GM18505 (cell line): Measurements from ENCODE around the gene BZW1.

Source experiments
- ATAC-seq: cut with Tn5 transposase; IDR thresholded peaks from one replicate; pipeline ENCODE4 v1.9.1; 2021; ENCODE audit not compliant: unreplicated experiment
- POLR2A ChIP-seq: IDR thresholded peaks from 4 replicates; pipeline ENCODE4 v1.6.1; 2011; ENCODE audit warnings: borderline replicate concordance; ENCODE audit not compliant: insufficient read depth, insufficient read length; ENCODE audit errors: extremely low read depth

BZW1 gene

DNA sequence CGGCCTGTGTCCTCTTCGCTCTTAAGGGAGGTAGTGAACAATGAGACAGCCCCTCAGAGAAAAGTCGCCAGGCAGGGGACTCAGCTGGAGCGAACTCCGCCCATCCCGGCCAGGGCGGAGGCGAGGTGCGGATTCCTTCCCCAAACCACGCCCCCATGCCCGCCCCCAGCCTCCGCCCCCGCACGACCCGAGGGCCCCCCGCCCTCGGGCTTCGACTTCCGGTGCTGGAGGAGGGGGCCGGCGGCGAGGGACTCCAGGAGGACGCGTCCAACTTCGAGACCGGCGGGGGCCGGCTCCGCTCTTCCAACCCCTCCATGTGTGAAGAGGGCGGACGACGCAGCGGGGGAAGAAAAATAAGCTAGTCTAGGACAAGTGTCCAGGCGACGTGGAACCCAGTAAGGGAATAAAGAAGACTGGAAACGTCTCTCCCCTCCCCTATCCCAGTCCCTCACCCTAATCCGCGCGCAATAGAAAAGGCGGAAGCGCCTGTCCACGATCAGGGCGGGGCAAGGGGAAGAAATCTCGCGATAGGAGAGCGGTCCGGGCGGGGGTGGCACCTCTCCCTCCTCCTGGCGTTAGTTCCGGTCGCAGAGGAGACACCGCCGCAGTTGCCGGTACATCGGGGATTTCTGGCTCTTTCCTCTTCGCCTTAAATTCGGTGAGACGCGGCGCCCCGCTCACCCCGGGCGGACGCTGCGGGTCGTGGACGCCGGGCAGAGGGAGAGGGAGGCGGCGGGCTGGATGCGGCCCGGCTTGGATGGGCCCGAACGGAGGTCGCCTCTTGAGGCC, at the start of gene BZW1:
Gene BZW1 (plus strand): TSS at position 578 of the 789 bp plus-strand sequence. CDS start 1,308 bp downstream, outside the sequence.
- TF ChIP-seq POLR2A: peak; percentile 97
- ATAC-seq: peak; percentile 74

DNA sequence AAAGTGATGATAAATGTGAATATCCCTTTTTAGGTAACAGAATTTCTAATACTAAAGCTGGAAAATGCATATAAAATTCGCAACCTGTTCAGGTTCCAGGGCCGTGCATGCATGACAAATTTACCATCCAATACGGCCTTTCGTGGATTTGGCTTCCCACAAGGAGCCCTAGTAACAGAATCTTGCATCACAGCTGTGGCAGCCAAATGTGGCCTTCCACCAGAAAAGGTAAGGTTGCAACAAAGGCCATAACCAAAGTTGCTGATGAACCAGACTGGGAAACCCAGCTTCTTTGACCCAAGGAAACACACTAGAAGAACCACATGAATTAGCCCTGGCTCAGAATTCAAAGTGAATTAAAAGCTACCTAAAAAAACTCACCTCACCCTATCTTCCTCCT, 49.6 kb upstream of the BZW1 start:
- ATAC-seq: no peak
- no peak for TF ChIP-seq POLR2A

DNA sequence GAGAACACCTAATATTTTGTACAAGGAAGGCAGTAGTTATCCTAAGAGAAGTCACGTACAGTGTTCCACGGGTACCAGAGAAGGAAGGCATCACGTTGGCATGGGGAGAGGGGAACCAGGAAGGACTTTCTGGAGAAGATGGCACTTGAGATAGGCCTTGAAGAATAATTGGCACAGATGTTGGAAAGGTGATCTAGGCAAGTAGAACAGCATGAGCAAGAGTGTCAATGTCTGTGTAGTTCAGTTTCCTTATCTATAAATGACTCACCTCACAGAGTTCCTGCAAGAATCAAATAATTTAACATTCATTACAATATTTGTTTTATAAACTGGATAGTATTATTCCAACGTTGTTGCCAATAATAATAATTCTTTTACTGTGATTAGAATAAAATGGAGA, 48.3 kb upstream of the BZW1 start:
- TF ChIP-seq POLR2A: no peak
- no peak for ATAC-seq

DNA sequence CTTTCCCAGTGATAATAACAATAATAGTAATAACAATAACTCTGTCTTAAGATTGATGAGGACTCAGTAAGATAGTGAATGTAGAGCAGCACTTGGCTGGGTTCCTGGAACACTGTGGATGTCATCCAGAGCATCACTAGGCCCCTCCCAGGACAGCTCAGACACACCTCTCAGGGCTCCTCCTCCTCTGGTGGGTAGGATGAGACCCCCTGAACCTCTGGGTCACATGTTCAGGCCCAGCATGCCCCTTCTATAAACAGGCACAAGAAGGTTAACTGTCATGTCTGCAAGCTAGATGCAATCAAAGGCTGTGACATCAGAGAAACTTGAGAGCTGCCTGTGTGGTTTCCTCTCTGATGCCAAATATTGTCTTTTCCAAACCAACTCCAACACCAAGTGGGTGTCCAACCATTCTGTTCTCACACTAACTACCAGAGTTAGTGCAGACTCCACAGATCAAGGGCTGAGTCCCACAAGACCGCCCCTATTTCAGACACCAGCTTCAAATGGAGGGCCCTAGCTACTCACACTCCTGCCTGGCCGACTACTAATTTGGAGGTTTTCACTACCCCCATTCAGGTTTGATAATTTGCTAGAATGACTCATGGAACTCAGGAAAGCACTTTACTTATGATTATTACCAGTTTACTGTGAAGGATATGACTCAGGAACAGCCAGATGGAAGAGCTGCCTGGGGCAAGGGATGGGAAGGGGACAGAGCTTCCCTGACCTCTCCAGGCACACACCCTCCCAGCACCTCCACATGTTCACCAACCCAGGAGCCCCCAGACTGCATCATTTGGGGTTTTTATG, 46.4 kb upstream of the BZW1 start:
- no peak for TF ChIP-seq POLR2A
- no peak for ATAC-seq

DNA sequence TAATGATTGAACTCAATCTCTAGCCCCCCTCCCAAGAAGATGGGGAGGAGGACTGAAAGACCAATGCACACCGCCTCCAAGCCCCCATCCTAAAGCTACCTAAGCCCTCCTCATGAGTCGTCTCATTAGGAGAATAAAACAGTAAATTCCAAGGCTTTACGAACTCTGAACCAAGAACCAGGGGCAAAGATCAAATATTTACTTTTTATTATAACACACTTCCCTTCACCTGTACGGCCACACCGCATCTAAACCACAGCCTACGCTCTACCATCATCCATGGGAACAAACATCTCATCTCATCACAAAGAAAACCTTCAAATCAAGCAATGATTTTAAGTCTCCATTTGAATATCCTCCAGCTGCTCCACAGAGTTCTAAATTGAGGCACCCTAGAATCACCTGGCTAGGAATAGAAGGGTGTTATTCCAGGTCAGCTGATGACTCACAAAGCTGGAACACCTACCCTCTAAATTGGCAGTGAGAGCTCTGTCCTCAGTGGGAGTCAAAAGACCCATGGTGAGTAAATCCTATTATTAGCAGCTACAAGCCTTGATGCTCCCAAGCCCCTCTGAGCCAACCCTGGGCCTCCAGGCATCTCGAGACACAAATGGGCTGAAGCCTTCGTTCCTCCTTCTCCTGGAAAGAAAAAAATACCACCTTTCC, 45.6 kb upstream of the BZW1 start:
- ATAC-seq: no peak
- TF ChIP-seq POLR2A: no peak

DNA sequence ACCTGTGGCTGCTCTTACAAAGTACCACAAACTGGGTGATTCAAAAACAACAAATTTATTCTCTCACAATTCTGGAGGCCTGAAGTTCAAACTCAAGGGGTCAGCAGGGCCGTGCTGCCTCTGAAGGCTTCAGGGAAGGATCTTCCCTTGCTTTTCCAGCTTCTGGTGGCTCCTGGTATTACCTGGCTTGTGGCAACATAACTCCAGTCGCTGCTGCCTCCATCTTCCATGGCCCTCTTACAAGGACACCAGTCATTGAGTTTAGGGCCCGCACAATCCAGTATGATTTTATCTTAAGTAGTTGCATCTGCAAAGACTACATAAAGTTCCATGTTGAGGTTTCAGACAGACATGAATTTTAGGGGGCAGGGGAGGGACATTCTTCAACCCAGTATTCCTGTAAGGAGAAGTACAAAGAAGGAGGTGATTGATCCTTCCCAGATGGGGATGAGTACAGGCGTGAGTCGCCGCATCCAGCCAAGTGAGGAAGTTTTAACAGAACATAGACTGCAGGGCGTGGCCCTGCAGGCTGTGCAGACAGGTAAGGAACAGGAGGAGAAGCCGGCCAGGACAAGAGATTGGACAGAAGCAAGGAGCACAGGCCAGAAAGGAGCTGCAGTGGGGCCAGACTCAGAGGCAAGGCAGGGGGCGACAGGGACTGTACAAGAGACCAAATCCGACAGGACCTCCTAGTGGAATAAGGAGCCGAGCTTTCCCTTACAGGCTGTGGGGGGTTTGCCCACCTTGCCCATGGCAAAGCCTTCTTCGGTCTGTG, 44.4 kb upstream of the BZW1 start:
- no peak for TF ChIP-seq POLR2A
- ATAC-seq: no peak

DNA sequence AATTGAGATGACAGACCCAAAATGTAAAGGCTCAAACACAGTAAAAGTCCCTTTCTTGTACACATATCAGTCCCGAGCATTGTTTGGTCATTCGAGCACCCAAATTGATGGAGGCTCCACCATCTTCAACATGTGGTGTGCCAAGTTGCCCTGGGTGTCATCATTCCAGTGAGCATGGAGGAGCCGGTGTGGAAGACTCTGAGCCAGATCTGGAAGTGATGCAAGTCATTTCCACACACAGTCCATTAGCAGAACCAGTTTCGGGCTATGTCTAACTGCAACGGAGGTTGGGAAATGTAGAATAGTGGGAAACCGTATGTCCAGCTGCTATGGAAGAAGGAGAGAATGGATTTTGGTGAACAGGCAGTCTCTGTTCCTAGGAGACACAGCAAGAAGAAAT, 40.9 kb upstream of the BZW1 start:
- no peak for TF ChIP-seq POLR2A
- ATAC-seq: no peak

DNA sequence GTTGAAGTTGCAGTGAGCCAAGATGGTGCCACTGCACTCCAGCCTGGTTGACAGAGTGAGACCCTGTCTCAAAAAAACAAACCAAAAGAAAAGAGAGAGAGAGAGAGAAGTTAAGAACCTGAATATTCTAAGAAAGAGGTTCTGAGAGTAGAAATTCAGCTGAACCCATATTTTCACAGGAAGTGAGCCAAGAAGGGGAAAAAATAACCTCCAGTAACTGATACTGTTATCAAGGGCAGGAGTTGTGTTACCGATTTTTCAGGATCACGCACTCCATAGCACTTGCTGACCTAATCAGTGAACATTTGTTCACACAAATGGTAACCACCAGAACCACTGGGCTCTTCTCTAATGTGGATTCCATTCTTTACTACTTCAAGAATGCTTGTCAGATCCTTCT, 39.1 kb upstream of the BZW1 start:
- TF ChIP-seq POLR2A: no peak
- no peak for ATAC-seq

DNA sequence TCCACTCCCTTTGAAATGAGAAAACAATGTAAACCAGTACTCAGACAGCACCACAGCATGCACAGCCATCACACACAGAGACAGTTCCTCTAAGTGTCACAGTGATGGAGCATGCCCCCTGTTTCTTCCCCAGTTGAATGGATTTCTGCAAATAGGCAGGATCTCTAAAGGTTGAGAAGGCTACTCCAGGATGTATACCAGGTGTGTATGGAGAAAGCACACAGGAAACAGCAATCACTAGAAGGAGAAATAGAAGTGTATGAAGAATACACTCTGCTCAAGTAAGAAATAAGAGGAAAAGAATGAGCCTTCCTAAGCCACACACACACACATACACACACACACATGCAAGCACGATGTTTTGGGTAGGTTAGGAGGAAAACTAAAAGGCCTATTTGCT, 38.6 kb upstream of the BZW1 start:
- TF ChIP-seq POLR2A: no peak

DNA sequence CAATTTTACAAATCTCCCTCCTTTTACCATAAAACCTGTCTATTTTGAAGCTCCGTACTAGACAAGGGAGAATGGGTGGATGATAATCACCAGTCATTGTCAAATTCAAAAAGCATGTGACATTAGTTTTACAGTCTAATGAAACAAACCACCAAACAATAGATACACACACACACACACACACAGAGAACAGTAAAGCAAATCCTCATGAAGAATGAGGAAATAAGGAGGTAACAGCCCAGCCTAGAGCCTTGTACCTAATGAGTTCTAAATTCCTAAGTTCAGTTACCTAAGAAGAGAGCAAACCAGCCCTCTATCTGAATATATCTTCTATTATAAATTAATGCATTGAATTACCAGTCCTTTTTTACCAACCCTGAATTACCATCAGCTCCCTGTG, 36.8 kb upstream of the BZW1 start:
- ATAC-seq: no peak
- no peak for TF ChIP-seq POLR2A

More for the DNA sequence above, 38.6 kb upstream of the BZW1 start:
- ATAC-seq: no peak

DNA sequence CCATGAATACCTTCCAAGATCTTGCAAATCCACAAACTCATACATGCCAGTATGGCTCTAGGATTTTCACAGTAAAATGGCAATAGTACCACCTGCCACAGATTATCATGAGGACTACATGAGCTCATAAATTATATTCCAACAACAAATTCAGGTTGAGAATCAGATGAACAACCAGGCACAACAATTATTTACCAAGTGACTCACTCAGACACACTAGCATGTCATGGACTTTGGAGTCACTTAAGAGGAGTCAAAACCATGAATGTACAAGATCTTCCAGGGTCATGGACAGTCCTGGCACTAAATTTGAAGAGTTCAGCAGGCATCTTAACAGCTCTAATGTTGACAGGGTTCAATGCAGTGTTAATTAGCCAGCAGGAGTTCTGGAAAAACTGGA, 34.4 kb upstream of the BZW1 start:
- TF ChIP-seq POLR2A: no peak
- ATAC-seq: no peak

DNA sequence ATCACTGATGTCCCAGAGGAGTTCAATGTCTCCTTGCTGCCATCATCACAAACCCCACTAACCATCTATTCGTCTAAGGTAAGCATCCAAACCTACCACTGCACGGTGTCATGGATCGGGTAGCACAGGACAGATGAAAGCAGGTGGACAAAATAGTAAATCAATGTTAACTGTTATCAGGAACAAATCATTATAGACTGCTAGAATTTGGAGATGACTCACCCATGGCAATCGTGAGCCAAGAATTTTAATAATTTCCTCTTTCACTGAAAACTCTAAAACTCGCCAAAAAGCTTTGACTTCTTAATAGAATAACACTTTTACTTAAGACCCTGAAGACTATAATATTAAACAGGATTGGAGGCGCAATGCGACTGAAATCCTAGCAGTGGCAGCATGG, 33.7 kb upstream of the BZW1 start:
- ATAC-seq: no peak
- no peak for TF ChIP-seq POLR2A

DNA sequence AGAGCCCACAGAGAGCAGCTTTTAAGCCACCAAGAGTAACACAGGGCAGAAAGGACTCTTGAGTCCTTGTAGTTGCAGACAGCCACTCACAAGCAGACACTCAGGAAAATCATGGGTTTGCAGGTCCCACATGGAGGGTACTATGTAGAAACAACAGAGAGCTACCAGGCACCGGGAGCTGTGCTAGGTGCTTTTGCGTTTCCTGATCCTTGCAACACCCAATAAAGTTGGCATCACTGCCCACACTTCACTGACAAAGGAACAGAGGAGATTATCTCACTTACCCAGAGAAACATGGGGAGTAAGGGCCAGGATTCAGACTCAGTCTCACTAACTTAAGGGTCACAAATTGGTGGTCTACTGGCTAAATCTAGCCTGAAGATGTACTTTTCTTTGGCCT, 32.5 kb upstream of the BZW1 start:
- TF ChIP-seq POLR2A: no peak
- no peak for ATAC-seq
